Measurements from ENCODE around the gene MIS18A. TPM values are rescaled to one million over a fixed set of nuclear protein-coding genes. Genes with fewer than 3 reads are reported as not detected.

Gene MIS18A
- total and polyA plus RNA-seq, 2 experiments from 2014 or later, result 46.1 to 133 TPM

- Histone ChIP-seq H3F3A (replicated peaks; ENCODE audit: low read depth) (peaks cover 6% of the 10 kb centered on the region; the same call in 1 of the 2 replicates), H3K4me1 (ENCODE audit: insufficient read depth) (peaks cover 7% of the 10 kb centered on the region; the same call in 1 of the 2 replicates), H3K79me2 (replicated peaks; ENCODE audit: insufficient read depth) (no peaks in the 10 kb centered on the region), H3K9me2 (ENCODE audit: insufficient read depth) (0 out of 2 replicates have a peak, but pooled peaks cover 2% of the 10 kb centered on the region), H3K27me3 (ENCODE audit: insufficient read depth) (no peaks in the 10 kb centered on the region), H3K36me3 (ENCODE audit: insufficient read depth) (no peaks in the 10 kb centered on the region), H3K4me2 (no peak overlapping the region), H4K20me1 (replicated peaks; ENCODE audit: insufficient read depth) (peaks cover 3% of the 10 kb centered on the region), H2AFZ (no peak overlapping the region), H3K27ac (ENCODE audit: low read depth) (no peak overlapping the region), H3K4me3 (no peak overlapping the region)
- Mint-ChIP-seq H3K4me3 (no peak overlapping the region), H3K9me3 (no peaks in the 10 kb centered on the region), H3K27ac (no peak overlapping the region; the same call in 1 of the 2 replicates), H3K4me1 (peaks cover 12% of the 10 kb centered on the region), H3K36me3 (ENCODE audit: low read depth) (peaks cover 12% of the 10 kb centered on the region), H3K27me3 (ENCODE audit: insufficient read depth, low read depth, poor library complexity) (peaks cover 7% of the 10 kb centered on the region)
- TF ChIP-seq, protein P1, sequence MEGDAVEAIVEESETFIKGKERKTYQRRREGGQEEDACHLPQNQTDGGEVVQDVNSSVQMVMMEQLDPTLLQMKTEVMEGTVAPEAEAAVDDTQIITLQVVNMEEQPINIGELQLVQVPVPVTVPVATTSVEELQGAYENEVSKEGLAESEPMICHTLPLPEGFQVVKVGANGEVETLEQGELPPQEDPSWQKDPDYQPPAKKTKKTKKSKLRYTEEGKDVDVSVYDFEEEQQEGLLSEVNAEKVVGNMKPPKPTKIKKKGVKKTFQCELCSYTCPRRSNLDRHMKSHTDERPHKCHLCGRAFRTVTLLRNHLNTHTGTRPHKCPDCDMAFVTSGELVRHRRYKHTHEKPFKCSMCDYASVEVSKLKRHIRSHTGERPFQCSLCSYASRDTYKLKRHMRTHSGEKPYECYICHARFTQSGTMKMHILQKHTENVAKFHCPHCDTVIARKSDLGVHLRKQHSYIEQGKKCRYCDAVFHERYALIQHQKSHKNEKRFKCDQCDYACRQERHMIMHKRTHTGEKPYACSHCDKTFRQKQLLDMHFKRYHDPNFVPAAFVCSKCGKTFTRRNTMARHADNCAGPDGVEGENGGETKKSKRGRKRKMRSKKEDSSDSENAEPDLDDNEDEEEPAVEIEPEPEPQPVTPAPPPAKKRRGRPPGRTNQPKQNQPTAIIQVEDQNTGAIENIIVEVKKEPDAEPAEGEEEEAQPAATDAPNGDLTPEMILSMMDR (conservative IDR thresholded peaks at IDR 0.05; ENCODE audit: low read depth in 2 of 2), result no peak
- TF ChIP-seq EZH2 (IDR thresholded peaks at IDR 0.05; ENCODE audit: low read depth, unreplicated experiment) (no peak), EZH2phosphoT487 (IDR thresholded peaks at IDR 0.05; ENCODE audit: unreplicated experiment) (no peak), ZNF331 (CRISPR knock-in tag; IDR thresholded peaks at IDR 0.05; ENCODE audit: low read depth) (no peak), NANOG (IDR thresholded peaks at IDR 0.05; ENCODE audit: borderline replicate concordance) (no peak), POLR2AphosphoS5 (IDR thresholded peaks at IDR 0.05; ENCODE audit: low read depth) (no peak), ZNF114 (CRISPR knock-in tag; IDR thresholded peaks at IDR 0.05) (no peak), JUNB (IDR thresholded peaks at IDR 0.05; ENCODE audit: unreplicated experiment) (no peak), STAT1 (IDR thresholded peaks at IDR 0.05; ENCODE audit: unreplicated experiment) (no peak), CREB1 (CRISPR knock-in tag; IDR thresholded peaks at IDR 0.05; ENCODE audit: low read depth) (no peak), ZNF462 (CRISPR knock-in tag; IDR thresholded peaks at IDR 0.05) (no peak)
- TF ChIP-seq, protein P2, sequence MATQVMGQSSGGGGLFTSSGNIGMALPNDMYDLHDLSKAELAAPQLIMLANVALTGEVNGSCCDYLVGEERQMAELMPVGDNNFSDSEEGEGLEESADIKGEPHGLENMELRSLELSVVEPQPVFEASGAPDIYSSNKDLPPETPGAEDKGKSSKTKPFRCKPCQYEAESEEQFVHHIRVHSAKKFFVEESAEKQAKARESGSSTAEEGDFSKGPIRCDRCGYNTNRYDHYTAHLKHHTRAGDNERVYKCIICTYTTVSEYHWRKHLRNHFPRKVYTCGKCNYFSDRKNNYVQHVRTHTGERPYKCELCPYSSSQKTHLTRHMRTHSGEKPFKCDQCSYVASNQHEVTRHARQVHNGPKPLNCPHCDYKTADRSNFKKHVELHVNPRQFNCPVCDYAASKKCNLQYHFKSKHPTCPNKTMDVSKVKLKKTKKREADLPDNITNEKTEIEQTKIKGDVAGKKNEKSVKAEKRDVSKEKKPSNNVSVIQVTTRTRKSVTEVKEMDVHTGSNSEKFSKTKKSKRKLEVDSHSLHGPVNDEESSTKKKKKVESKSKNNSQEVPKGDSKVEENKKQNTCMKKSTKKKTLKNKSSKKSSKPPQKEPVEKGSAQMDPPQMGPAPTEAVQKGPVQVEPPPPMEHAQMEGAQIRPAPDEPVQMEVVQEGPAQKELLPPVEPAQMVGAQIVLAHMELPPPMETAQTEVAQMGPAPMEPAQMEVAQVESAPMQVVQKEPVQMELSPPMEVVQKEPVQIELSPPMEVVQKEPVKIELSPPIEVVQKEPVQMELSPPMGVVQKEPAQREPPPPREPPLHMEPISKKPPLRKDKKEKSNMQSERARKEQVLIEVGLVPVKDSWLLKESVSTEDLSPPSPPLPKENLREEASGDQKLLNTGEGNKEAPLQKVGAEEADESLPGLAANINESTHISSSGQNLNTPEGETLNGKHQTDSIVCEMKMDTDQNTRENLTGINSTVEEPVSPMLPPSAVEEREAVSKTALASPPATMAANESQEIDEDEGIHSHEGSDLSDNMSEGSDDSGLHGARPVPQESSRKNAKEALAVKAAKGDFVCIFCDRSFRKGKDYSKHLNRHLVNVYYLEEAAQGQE (IDR thresholded peaks at IDR 0.05; ENCODE audit: unreplicated experiment), result no peak
- TF ChIP-seq, protein P3, sequence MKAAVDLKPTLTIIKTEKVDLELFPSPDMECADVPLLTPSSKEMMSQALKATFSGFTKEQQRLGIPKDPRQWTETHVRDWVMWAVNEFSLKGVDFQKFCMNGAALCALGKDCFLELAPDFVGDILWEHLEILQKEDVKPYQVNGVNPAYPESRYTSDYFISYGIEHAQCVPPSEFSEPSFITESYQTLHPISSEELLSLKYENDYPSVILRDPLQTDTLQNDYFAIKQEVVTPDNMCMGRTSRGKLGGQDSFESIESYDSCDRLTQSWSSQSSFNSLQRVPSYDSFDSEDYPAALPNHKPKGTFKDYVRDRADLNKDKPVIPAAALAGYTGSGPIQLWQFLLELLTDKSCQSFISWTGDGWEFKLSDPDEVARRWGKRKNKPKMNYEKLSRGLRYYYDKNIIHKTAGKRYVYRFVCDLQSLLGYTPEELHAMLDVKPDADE (IDR thresholded peaks at IDR 0.05), result no peak
- no peak for DNase-seq (ENCODE audit: low spot score)
- no peak for ATAC-seq
Observed at GRCh38 chr21:32301596-32301995, 22.7 kb upstream of the MIS18A start.
